Limb (tissue), 2 donors: Measurements from ENCODE around the gene MCU.
"Not testable (repeated sequence)": the region's sequence is repeated elsewhere in the genome, so short reads cannot be mapped to it uniquely, and the experiment has no call there.

ENCODE experiments used
- DNase-seq, 2 donors: peaks; one replicate each; pipeline ENCODE4 v3.0.0-alpha.2; 2016; ENCODE audit errors: extremely low spot score in 2 of 2

MCU gene

DNA sequence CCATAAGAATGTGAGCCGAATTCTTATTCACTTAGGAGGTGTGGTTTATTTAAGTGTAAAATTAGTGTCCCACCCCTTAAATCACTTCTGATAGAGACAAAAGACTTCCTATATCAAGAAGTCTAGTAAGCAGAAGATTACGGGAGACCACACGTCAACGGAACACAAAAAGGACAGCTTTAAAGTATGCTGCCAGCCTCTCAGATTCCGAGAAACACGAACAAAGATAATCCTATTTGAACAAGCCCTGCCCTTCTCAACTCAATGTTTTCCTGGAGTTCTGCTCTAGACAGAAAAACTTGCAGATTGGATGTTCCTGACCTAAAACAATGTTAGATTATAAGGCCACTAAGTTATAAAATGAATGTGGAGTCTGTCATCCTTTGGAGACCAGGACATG, 4.9 kb upstream of the MCU start:
- DNase-seq: no peak

DNA sequence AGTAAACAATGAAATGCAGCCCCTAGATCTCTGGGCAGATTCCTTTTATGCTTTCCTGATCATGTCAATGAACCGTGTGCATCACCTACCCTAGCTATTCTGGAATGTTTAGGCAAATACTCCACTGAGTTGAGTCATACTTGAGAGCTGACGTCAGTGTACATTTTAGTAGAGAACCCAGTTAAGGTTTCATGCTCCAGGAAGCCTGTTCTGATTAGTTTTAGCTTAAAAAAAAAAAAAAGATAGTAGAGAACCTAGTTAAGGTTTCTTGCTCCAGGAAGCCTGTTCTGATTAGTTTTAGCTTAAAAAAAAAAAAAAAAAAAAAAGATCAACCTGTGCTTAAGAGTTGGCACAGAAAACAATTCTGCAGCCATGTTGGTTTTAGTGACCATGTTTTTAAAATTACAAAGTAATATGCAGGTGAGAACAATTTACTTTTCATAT, 3.7 kb upstream of the MCU start:
- DNase-seq: peak in 1 of 2 donors; percentile 32

DNA sequence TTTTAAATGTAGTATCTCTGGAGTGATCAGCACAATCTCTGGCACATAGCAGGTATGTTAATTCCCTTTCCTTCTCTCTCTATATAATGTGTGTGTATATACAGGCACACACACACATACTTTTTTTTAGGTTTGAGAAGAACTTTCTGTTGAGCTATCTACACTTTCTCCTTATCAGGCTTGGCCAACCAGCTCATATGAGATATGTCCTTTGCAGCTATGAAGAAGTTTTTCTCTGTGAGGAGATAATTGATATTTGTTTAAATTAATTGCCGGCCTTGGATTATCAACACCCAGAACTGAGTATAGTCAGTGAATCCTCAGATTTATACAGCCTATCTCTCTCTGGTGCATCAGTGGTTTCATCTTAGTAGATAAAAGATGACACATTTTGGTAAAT, 2.3 kb upstream of the MCU start:
- DNase-seq: no peak

DNA sequence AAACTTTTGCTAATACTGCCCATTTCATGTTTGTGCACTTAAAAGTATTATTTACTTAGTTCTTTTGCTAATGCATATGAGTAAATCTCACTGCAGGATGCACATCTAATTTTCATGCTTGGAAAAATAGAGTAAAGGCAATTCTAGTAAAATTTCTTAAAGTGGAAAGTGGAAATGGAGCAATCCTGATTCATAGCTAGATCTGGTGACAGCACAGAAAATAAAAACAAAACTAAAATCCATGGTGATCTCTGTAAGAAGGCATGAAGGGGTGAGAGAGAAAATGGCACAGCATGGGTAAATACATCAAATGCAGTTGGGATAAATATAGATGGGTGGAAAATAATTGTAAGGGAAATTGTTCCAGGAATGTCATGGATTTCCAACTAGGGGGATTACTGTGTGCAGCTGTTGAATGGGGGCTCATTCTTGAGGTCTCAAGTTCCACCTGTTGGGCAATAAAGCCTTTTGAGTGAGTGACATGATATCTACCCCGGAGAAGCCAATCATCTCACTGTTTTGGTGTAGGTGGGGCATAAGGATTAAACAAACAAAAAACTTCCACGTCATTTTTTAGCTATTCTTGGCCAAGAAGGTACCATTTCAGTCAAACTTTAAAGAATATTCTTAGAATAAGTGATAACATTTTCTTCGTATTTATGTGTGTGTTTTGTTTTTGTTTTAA, 1.7 kb upstream of the MCU start:
- DNase-seq: peak; percentile 33 to 84

DNA sequence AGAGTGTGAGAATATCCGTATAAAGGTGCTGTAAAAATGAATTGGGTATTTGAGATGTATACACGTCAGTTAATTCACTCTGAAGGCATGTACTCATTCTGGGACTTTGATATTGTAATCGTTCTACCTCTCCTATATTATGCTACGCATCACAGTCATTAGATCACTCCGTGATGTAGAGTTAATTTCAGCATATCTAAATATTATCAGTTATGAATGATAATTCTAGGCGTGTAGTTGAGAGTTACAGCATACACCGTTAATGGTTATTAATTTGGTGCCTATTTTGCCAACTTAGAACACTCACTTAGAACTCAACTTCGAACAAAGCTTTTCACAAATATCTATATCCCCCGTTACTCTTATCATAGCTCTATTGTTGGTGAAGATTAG, 477 bp upstream of the MCU start:
- no peak for DNase-seq

DNA sequence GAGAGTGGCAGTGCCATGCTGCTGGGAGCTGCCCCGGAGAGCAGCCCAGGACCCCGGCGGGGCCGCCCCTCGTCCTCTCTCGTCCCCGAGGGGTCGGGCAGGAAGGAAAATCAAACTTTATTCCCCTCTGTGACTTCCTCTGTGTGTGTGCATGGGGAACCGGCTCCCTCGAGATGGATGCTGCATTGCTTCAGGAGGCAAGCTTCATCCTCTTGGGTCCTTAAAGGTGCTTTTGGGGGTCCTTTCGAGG, 726 bp downstream of the MCU start:
- DNase-seq: no peak

DNA sequence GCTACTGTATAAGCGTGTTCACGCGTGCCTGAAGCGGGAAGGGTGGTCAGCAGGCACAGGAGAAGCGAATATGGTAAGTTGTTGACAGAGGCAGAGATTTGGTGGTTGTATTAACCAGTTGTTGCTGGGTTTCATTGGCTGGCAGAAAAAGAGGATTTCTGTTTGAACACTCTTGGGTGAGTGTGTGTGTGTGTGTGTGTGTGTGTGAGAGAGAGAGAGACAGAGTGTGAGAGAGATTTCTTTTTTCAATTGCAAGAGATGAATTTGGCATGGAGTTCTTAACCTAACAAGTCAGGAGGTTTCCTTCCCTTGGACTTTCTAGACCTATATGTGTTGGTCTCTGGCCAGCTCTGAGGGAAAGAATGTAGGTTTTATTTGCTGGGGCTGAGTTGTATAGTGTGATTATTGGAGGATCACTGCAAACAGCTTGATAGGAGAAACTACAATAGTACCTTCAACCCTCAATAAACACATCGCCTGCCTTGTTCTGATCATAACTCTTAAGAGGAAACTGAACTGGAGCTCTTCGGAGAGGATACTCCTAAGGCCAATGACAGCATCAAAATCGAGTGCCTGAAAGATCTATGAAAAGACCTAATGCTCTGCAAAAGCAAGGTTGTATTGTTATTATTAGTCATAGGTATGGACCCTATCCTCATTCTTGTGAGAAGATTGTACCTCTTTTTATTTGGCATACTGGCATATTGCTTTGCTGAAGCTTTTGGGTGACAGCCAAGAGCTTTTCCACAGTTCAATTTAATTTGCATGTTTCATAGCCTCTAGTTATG, 1.2 kb downstream of the MCU start:
- no peak for DNase-seq

DNA sequence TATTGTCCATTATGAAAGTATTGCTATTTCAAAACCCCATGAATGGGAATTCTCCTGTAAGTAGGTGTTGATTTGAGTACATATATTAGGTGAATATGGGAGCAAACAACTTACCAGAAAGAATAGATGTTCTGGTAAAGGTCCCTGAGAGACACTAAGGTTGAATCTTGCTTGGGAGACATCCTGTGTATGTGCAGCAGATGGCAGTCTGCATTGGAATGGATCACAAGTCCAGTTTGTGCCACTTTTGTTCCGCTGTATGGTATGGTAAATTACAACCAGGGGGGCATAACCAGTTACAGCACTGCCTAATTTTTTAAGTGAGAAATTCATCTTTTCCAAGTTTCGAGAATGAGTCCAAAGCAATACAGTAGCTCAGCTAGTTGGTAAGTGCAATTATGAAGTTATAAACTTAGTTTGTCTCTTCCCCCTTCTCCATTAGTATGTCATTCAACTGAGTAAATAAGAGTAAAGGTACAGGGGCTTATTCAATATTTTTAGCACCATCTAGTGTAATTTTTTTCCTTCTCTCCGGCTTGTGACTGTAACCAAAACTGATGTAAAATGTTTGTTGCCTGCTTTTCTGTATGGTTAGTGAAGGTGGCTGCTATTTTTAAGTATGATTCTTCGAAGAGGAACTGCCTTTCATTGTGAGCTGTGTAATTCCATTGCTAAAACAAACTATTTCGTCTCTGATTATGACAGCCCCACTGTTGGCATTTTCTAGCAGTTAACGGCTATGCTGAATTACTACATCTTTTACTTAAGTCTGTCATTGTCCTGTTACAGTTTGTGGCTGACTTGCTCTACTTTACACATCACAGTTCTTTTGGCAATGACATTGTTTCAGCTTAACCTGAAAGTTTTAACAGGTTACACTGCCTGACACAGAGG, 2.8 kb downstream of the MCU start:
- DNase-seq: peak in 1 of 2 donors; percentile 27

DNA sequence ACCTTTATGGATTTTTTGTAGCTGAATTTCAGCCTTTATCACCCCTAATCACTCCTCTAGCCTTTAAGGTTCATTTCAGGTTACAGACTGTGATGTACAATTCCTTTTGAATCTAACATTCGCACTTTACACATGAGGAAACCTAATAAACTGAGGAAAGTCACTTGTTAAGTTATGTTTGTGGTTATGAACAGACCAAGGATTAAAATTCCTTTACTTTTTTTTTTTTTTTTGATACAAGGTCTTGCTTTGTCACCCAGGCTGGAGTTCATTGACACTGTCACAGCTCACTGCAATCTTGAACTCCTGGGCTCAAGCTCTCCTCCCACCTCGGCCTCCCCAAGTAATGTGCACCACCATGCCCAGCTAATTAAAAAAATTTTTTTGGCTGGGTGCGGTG, 3.6 kb downstream of the MCU start:
- no peak for DNase-seq

DNA sequence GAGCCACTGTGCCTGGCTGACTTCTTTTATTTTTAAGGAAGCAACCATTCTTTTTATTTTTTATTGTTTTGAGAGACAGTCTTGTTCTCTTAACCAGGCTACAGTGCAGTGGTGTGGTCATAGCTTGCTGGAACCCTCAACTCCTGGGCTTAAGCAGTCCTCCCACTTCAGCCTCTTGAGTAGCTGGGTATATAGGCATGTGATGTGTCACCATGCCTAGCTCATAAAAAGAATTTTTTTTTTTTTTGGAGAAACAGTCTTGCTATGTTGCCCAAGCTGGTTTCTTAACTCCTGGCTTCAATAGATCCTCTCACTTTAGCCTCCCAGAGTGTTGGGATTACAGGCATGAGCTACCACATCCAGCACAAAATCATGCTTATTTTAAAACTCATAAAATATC, 5.8 kb downstream of the MCU start:
- no peak for DNase-seq

DNA sequence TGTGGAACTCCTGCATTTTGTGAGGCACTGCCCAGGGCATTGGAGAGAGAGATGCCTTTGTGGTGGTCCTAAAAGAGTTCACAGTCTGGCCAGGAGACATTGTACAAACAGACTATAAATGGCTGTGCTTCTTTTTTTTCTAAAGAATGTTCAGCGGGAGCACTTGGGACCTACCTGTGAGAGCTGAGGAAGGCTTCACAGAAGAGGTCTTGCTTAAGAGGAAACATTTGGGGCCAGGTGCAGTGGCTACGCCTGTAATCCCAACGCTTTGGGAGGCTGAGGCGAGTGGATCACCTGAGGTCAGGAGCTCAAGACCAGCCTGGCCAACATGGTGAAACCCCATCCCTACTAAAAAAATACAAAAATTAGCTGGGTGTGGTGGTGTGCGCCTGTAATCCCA, 10.5 kb downstream of the MCU start:
- not testable (repeated sequence) for DNase-seq

DNA sequence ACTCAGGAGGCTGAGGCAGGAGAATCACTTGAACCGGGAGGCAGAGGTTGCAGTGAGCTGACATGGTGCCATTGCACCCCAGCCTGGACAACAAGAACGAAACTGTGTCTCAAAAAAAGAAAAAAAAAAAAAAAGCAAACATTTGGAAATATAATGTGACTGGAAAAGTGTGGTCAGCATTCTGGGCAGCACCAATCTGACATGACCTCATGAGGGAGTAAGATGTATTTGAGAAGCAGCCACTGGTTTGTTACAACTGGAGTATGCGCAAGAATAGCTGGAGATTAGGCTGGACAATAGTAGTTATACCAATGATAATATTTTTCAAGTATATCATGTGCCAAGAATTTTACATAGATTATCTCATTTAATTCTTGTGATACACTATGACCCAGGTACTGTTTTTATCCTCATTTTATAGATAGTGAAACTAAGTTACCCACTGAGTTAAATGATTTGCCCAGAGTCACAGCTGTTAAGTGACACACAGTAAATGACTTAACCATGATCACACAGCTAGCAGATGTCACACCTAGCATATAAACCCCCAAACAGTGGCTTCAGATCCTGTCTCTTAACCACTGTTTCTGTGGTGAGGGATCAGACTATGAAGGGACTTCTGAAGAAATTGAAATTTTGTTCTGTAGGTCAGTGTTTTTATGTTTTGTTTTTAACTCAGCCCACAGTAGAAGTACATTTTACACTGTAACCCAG, 11.1 kb downstream of the MCU start:
- DNase-seq: no peak

DNA sequence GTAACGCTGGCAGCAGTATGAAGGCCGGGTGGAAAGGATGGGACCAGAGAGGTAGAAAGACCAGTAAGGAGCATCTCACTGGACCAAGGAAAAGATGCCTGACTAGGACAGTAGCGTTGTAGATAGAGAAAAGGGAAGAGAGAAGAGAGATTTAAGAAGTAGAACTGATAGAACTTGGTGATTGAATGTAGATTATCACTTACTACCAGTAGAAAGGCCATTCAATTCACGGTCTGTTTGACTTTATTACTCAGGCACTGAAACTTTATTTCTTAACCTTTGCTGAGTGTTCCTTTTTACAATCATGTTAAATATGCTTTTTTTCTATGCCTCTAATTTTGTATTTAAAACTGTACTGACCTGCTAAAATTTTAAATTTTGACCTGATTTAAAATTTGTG, 12.2 kb downstream of the MCU start:
- no peak for DNase-seq

DNA sequence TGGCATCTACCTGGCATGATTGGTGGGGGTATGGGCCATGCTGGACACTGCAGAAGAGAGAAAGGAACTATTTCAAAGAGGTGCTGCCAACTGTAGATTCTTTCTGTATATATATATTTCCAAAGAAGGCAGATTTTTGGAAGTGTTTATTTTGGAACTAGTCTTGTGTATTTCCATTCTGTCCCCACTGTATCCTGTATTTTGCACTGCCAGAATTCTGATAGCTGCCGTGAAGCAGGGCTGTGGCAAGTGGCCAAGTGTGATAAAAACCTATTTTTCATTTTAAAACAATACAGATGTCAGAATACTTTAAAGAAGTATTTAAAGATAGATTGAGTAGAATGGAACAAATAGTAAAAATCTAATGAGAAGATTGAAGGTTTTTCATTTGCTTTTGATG, 17.1 kb downstream of the MCU start:
- peak; percentile 35 to 68 for DNase-seq

DNA sequence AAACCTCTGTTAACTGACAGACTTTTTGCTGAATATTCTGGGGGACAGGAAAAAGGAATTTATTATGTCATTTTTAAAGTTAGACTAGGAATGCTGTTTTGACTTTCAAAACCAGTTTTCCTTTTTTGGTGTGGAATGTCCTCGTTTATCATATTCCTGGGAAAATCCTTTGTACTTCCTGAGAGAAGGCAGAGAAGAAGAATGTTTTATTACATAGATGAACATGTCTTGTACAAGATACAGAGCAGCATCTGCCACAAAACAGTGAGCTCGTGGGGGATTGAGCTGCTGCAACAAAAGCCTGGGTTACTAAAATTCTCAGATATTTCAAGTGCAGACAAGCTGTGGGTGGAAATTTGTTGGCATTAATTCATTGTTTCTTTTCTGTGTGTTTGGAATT, 20.2 kb downstream of the MCU start:
- no peak for DNase-seq

DNA sequence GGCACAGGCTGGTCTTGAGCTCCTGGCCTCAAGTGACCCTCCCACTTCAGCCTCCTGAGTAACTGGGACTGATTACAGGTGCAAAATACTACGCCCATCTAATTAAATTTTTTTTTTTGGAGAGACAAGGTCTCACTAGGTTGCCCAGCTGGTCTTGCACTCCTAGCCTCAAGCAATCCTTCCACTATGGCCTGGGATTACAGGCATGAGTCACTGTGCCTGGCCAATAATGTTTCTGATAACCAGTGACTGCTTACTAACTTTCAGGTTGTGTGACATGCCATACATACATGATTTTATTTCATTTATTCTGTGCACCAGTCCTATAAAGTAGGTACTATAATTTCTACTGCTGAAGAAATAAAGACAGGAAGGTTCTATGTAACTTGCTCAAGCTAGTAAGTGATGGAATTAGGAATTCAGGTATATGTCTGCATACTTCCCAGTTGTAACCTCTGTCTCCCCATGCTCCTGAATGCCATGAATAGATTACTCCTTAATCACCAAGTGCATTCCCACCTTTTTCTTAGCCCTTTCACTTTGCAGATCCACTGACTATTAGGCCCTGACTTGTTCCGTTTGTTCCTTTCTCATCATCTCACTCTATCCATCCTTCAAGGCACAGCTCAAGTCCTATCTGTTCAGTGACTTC, 28.1 kb downstream of the MCU start:
- DNase-seq: no peak

DNA sequence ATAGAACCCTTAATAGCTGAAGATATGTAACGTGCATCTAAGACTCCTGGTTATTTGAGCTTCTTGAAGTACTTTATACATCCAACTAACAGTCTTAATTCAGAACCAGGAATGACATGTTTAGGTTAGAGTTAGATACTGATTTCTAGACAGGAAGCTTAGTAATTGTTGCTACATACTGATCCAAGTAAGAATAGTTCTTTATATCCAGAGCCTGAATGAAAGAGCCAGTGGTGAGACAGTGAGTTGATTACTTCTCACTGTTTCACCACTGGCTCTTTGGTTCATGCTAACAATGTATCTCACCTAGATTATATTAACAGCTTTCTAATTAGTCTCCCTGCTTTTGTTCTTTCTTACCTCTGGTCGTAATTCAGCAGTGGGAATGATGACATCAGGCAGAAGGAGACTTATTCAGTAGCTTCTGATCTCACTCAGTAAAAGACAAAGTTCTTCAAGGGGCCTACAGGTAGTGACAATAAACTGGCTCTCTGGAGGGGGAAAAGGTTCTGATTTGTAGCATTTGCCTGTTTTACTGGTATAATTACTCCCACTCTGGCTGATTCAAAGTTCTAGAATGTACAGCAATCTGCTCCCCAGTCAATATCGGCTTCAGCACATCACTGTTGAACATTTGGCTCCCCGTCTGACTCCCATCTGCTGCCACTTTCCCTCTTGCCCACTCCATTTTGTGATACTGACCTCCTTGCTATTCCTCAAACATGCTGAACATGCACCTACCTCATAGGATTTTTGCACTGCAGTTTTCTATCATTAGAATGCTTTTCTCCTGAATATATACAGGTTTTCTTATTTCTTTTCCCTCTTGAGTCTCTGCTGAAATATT, 29.1 kb downstream of the MCU start:
- DNase-seq: no peak

DNA sequence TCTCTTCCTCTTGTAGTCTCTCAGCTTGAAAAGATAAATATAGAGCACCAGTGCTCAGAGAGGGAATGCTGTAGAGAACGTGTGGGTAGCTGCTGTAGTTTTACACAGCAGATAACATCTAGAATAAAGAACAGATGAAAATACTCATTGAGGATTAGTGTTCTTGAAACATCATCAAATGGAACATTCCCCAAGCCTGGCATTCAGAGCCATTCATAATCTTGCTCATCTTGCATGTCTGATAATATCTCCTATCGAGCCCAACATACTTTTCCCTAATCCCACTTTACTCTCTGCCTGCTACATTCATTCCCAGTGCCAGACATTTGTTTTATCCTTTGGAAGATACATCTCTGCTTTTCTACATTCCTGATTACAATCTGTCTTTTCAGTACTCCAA, 35.2 kb downstream of the MCU start:
- no peak for DNase-seq

DNA sequence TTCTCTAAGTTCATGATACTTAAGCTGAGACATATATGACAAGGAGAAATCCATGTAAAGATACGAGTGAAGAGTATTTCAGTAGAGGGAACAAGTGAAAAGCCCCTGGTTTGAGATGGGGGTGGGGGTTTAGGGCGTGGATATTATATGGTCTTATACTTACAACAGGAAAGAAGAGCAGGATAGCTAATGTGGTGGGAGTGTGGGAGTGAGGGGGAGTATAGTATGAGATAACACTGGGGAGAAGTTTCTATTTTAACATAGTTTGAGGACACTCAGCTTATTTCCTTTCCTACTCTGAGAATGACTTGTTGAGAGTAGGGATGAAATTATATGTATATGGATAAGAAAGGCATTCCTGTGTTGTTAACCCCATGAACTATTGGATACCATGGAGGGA, 36.5 kb downstream of the MCU start:
- no peak for DNase-seq

DNA sequence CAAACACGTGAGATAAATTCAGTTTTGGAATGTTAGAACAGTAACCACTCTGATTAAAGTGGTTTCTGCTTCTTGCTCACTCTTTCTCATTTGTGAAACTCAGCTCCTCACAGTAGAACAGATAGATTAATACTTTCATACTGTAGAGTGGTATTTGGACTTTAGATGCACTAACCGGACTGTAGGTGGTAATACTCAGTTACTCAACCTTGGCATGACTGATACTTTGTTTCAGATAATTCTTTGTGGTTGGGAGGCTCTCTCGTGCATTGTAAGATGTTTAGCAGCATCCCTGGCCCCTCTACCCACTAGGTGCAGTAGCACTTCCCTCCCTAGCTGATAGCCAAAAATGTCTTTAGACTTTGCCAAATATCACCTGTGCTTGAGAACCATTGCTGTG, 37.6 kb downstream of the MCU start:
- no peak for DNase-seq
